Measurements from ENCODE around the gene ART4. TPM values are rescaled to one million over a fixed set of nuclear protein-coding genes. Genes with fewer than 3 reads are reported as not detected.

Gene ART4
- total RNA-seq, 1 donor from 2014 or later: not detected

DNA sequence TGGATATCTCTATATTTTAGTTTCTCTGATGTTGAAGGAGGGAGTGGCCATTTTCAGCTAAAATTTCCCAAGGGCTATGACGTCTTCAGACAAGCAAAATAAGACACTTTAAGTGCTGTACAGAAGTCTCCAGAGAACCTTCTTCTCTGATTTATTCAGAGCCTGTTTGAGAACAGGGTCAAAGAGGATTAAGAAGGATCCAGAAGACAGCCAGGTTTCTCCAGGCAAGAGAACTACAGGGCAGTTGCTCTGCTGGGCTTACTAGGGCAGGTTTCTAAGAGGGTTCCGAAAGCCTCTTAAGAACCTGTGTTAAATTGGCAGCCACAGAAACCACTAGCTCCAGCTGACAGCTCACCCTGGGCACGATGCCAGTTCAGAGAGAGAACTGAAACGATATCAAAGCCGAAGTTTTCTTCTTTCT, 41.1 kb upstream of the ART4 start:
- intact Hi-C loops (cut with micrococcal nuclease): loop anchor here (1.0 to 5.0 kb wide), 6 partner anchors 26 to 114 kb away; partner anchors contain the start of gene ARHGDIB
- DNase-seq (peak; percentile 57), ATAC-seq (ENCODE audit: low read depth) (peak; percentile 96)
- TF ChIP-seq, protein P1, sequence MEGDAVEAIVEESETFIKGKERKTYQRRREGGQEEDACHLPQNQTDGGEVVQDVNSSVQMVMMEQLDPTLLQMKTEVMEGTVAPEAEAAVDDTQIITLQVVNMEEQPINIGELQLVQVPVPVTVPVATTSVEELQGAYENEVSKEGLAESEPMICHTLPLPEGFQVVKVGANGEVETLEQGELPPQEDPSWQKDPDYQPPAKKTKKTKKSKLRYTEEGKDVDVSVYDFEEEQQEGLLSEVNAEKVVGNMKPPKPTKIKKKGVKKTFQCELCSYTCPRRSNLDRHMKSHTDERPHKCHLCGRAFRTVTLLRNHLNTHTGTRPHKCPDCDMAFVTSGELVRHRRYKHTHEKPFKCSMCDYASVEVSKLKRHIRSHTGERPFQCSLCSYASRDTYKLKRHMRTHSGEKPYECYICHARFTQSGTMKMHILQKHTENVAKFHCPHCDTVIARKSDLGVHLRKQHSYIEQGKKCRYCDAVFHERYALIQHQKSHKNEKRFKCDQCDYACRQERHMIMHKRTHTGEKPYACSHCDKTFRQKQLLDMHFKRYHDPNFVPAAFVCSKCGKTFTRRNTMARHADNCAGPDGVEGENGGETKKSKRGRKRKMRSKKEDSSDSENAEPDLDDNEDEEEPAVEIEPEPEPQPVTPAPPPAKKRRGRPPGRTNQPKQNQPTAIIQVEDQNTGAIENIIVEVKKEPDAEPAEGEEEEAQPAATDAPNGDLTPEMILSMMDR (IDR thresholded peaks at IDR 0.05): no peak
- ChIA-PET CTCF (interaction anchor here (1.0 to 1.4 kb wide), 2 partner anchors 27 to 39 kb away, joined by 3 to 4 read pairs; no protein-coding TSS in a partner anchor), POLR2A (interaction anchor here (0.8 to 1.6 kb wide), 5 partner anchors 10 to 114 kb away, joined by 3 to 7 read pairs (median 5); partner anchors contain the start of gene ARHGDIB)
- Mint-ChIP-seq H3K4me1 (peaks cover 55% of the 10 kb centered on the region), H3K4me3 (peak overlapping the region; percentile 66), H3K9me3 (no peaks in the 10 kb centered on the region), H3K27me3 (peaks cover 25% of the 10 kb centered on the region), H3K27ac (peak overlapping the region; percentile 76), H3K36me3 (ENCODE audit: low read depth) (no peaks in the 10 kb centered on the region)

DNA sequence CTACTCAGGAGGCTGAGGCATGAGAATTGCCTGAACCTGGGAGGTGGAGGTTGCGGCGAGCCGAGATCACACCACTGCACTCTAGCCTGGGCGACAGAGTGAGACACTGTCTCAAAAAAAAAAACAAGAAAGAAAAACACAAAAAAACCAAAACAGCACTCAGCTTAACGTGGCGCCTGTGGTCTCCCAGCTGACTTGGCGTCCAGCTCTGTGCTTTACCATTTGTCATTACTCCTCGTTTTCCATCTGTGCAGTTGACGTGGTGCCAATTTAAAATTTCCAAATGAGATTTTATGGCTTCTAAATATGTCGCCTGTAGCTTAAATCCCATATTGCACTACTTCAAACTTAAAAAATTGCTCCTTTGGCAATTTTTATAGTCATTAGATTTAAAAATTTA, 40.4 kb upstream of the ART4 start:
- Mint-ChIP-seq H3K27ac (no peak overlapping the region), H3K27me3 (peaks cover 25% of the 10 kb centered on the region), H3K36me3 (ENCODE audit: low read depth) (no peaks in the 10 kb centered on the region), H3K4me3 (no peak overlapping the region), H3K9me3 (no peaks in the 10 kb centered on the region), H3K4me1 (peaks cover 55% of the 10 kb centered on the region)
- CTCF ChIA-PET: interaction anchor here (1.0 to 1.4 kb wide), 2 partner anchors 26 to 38 kb away, joined by 3 to 4 read pairs; no protein-coding TSS in a partner anchor
- POLR2A ChIA-PET: interaction anchor here (0.6 to 1.6 kb wide), 5 partner anchors 10 to 726 kb away, joined by 3 to 7 read pairs (median 5); a partner anchor contains a TSS
- DNase-seq (no peak), ATAC-seq (ENCODE audit: low read depth) (no peak)
- intact Hi-C loops (cut with micrococcal nuclease): loop anchor here (1.0 to 5.0 kb wide), 6 partner anchors 25 to 113 kb away; partner anchors contain the start of gene ARHGDIB
- TF ChIP-seq, protein P1 (IDR thresholded peaks at IDR 0.05): no peak

DNA sequence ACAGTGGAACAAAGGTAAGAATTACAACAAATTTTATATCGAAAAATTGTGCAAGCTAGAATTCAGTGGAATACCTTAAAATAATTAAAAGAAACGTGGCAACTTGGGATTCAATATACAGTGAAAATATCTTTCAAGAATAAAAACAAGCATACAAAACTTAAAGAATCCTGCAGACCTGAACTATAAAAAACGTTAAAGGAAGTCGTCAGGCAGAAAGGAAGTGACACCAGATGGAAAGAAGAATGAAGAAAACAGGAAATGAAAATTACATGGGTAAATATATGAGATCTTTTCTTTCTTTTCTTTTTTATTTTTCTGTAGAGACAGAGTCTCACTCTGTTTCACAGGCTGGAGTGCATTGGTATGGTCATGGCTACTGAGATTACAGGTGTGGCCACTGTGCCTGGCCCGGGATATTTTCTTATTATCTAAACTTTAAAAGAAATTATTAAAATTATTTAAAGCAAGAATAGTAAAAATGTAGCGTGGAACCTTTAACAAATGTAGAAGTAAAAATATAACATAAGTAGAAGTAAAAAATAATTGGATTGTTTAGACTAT, 37.6 kb upstream of the ART4 start:
- intact Hi-C loops (cut with micrococcal nuclease): loop anchor here (5.0 kb wide), 1 partner anchor 41 kb away; no protein-coding TSS in a partner anchor
- Mint-ChIP-seq H3K4me1 (peaks cover 45% of the 10 kb centered on the region), H3K27ac (peak overlapping the region; percentile 56), H3K9me3 (no peaks in the 10 kb centered on the region), H3K36me3 (ENCODE audit: low read depth) (no peaks in the 10 kb centered on the region), H3K27me3 (peaks cover 4% of the 10 kb centered on the region), H3K4me3 (peak overlapping the region; percentile 11)
- DNase-seq: no peak
- ATAC-seq (ENCODE audit: low read depth): no peak
- POLR2A ChIA-PET: no interaction called here
- TF ChIP-seq, protein P1 (IDR thresholded peaks at IDR 0.05): no peak
- CTCF ChIA-PET: no interaction called here

DNA sequence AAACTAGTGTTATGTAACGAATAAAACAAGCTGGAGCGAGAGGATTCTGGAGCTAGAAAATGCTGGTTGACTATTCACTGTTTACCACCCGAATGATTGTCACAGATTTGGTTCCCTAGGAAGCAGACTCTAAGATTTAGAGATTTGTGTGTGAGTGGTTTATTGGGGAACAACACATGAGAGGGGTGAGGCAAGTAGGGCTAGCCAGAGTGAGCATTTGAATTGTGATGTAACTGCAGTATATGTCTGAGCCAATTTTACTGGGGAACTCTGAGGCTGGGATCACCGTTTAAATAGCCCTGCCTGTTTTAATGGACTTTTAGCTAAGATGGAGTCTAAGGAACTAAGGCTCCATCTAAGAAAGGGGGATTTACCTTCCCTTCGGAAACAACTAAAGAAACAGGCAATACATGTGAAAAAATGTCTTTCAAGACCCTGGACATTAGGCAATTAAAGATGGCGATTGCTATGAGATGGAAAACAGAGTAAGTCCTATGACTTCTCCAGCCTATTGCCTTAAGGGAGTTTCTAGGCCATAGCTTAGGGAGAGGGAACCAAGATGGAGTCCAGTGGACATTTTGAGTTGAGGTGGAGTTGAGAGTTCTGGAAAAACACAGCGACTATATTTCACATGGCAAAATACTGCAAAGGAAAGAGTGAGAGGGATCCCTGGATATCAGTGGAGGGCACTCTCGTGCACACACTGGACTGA, 36.1 kb upstream of the ART4 start:
- POLR2A ChIA-PET: no interaction called here
- Mint-ChIP-seq H3K9me3 (no peaks in the 10 kb centered on the region), H3K36me3 (ENCODE audit: low read depth) (no peaks in the 10 kb centered on the region), H3K4me3 (no peak overlapping the region), H3K27ac (no peak overlapping the region), H3K27me3 (no peaks in the 10 kb centered on the region), H3K4me1 (peaks cover 30% of the 10 kb centered on the region)
- CTCF ChIA-PET: interaction anchor here (0.8 kb wide), 1 partner anchor 8 kb away, joined by 4 read pairs; no protein-coding TSS in a partner anchor
- intact Hi-C loops (cut with micrococcal nuclease): no loop called here
- DNase-seq: no peak
- TF ChIP-seq, protein P1 (IDR thresholded peaks at IDR 0.05): no peak
- no peak for ATAC-seq (ENCODE audit: low read depth)

DNA sequence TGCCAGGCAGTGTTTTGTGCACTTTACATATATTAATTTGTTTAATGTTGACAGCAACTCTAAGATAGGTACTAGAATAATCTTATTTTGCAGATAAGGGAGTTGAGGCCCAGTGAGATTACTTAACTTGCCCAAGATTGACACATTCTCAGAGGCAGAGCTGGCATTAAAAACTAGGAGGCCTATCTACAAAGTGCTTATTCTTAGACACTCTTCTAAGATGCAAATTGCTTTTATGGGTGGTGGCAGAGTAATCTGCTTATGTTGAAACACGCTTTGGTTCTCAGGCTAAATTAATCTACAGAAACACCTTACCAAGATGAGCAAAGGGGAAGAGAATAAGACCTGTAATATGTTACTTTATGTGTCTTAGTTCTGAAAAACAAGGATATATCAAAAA, 35.2 kb upstream of the ART4 start:
- Mint-ChIP-seq H3K9me3 (no peaks in the 10 kb centered on the region), H3K4me1 (peaks cover 24% of the 10 kb centered on the region), H3K36me3 (ENCODE audit: low read depth) (no peaks in the 10 kb centered on the region), H3K27ac (no peak overlapping the region), H3K27me3 (no peaks in the 10 kb centered on the region), H3K4me3 (no peak overlapping the region)
- ATAC-seq (ENCODE audit: low read depth): no peak
- intact Hi-C loops (cut with micrococcal nuclease): no loop called here
- TF ChIP-seq, protein P1 (IDR thresholded peaks at IDR 0.05): no peak
- CTCF ChIA-PET: interaction anchor here (0.8 kb wide), 1 partner anchor 9 kb away, joined by 4 read pairs; no protein-coding TSS in a partner anchor
- POLR2A ChIA-PET: interaction anchor here (0.6 kb wide), 1 partner anchor 9 kb away, joined by 3 read pairs; no protein-coding TSS in a partner anchor
- no peak for DNase-seq
